Activated CD4-positive, alpha-beta T cell treated with anti-CD3 and anti-CD28 coated beads, Interleukin-2, amount 50 U/mL, for 24 hours (primary cell): Measurements from ENCODE around the gene ADAMTSL2.

Experiments used
- DNase-seq, 2 donors: peaks; one replicate each; pipeline ENCODE4 v3.0.0-alpha.2; 2020; ENCODE audit warnings: low read depth in 1 of 2, low spot score in 1 of 2

ADAMTSL2 gene

GRCh38 chr9:133499892-133500270 lies 34.6 kb upstream of the ADAMTSL2 start:
- DNase-seq = no peak

- no peak for DNase-seq
Observed at GRCh38 chr9:133502112-133502511, 32.4 kb upstream of the ADAMTSL2 start.

GRCh38 chr9:133505186-133505830 lies 29.2 kb upstream of the ADAMTSL2 start:
- DNase-seq = no peak

- no peak for DNase-seq
Observed at GRCh38 chr9:133505901-133506652, 28.4 kb upstream of the ADAMTSL2 start.

GRCh38 chr9:133506653-133507038 lies 27.9 kb upstream of the ADAMTSL2 start:
- DNase-seq = no peak

GRCh38 chr9:133507246-133507965 lies 27.1 kb upstream of the ADAMTSL2 start:
- DNase-seq = no peak

- no peak for DNase-seq
Observed at GRCh38 chr9:133508046-133508445, 26.5 kb upstream of the ADAMTSL2 start.

GRCh38 chr9:133509179-133510083 lies 25.1 kb upstream of the ADAMTSL2 start:
- no peak for DNase-seq

- no peak for DNase-seq
Observed at GRCh38 chr9:133510926-133511505, 23.5 kb upstream of the ADAMTSL2 start.

GRCh38 chr9:133511607-133512006 lies 22.9 kb upstream of the ADAMTSL2 start:
- DNase-seq = no peak

GRCh38 chr9:133512253-133513213 lies 22.0 kb upstream of the ADAMTSL2 start:
- DNase-seq = no peak

- no peak for DNase-seq
Observed at GRCh38 chr9:133513214-133514100, 21.0 kb upstream of the ADAMTSL2 start.

- no peak for DNase-seq
Observed at GRCh38 chr9:133514460-133515239, 19.9 kb upstream of the ADAMTSL2 start.

GRCh38 chr9:133515240-133515610 lies 19.3 kb upstream of the ADAMTSL2 start:
- no peak for DNase-seq

GRCh38 chr9:133515615-133516255 lies 18.8 kb upstream of the ADAMTSL2 start:
- DNase-seq = no peak

- DNase-seq = no peak
Observed at GRCh38 chr9:133516256-133516960, 18.1 kb upstream of the ADAMTSL2 start.

- no peak for DNase-seq
Observed at GRCh38 chr9:133516961-133517350, 17.5 kb upstream of the ADAMTSL2 start.
